ENCODE measurements around the gene ASAP2.

DNA sequence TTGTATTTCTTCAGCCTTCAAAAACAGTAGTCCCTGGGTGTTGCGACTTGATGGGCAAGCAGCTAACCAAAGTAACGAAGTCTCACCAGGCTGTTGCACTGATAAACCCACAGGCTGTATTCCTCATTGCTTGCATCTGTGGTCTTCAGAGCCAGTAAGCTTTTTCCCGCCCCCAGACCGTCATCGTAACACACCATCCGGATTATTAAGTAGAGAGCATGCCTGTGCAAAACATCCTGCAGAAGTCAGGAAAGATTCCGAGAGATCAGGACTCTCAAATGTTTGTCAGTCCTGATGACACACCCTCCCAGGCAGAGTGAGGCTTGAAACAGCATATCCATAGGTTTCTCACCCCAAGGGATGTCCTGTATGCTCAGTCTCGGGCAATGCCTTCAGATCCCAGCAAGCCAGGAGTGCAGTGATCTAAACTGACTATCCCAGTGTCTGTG, 200.8 kb downstream of the ASAP2 start:
- TF ChIP-seq, protein P1, sequence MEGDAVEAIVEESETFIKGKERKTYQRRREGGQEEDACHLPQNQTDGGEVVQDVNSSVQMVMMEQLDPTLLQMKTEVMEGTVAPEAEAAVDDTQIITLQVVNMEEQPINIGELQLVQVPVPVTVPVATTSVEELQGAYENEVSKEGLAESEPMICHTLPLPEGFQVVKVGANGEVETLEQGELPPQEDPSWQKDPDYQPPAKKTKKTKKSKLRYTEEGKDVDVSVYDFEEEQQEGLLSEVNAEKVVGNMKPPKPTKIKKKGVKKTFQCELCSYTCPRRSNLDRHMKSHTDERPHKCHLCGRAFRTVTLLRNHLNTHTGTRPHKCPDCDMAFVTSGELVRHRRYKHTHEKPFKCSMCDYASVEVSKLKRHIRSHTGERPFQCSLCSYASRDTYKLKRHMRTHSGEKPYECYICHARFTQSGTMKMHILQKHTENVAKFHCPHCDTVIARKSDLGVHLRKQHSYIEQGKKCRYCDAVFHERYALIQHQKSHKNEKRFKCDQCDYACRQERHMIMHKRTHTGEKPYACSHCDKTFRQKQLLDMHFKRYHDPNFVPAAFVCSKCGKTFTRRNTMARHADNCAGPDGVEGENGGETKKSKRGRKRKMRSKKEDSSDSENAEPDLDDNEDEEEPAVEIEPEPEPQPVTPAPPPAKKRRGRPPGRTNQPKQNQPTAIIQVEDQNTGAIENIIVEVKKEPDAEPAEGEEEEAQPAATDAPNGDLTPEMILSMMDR (IDR thresholded peaks at IDR 0.05) = no peak
- no peak for TF ChIP-seq POLR2A (IDR thresholded peaks at IDR 0.05)

All from suprapubic skin (tissue), 3 donors.